Measurements from ENCODE around the gene ADIPOR2.

DNA sequence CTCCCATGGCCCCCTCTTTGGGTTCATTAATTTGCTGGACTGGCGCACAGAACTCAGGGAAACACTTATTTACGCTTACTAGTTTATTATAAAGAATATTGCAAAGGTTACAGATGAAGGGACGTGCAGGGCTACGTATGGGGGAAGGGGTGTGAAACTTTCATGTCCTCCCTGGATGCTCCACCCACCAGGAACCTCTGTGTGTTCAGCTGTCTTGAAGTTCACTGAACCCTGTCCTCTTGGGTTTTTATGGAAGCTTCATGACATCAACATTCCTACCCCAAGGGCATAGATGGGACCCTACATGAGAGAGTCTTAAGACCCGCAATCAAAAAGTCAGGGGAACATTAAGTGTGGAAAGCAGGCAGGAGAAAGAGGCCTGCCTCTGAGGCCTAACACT lies 58.1 kb downstream of the ADIPOR2 start:
- no peak for TF ChIP-seq POLR2A (IDR thresholded peaks at IDR 0.05)
- no peak for TF ChIP-seq POLR2AphosphoS5 (IDR thresholded peaks at IDR 0.05)
- TF ChIP-seq, protein P1, sequence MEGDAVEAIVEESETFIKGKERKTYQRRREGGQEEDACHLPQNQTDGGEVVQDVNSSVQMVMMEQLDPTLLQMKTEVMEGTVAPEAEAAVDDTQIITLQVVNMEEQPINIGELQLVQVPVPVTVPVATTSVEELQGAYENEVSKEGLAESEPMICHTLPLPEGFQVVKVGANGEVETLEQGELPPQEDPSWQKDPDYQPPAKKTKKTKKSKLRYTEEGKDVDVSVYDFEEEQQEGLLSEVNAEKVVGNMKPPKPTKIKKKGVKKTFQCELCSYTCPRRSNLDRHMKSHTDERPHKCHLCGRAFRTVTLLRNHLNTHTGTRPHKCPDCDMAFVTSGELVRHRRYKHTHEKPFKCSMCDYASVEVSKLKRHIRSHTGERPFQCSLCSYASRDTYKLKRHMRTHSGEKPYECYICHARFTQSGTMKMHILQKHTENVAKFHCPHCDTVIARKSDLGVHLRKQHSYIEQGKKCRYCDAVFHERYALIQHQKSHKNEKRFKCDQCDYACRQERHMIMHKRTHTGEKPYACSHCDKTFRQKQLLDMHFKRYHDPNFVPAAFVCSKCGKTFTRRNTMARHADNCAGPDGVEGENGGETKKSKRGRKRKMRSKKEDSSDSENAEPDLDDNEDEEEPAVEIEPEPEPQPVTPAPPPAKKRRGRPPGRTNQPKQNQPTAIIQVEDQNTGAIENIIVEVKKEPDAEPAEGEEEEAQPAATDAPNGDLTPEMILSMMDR (IDR thresholded peaks at IDR 0.05) = no peak

Data from sigmoid colon (tissue), 4 donors.